Liver (tissue), 3 donors: ENCODE data around the gene ASIC3.

Experiments
- CTCF ChIP-seq: fragments of 150-350 bp; IDR thresholded peaks from 2 replicates; pipeline ENCODE4 v1.5.1; 2017; ENCODE audit warnings: improper control_type of control experiment, low read depth, low read length; ENCODE audit not compliant: missing input control
- HNF4A ChIP-seq, 2 donors: conservative IDR thresholded peaks; 2 replicates each; pipeline ENCODE4 v1.6.1; 2016; ENCODE audit warnings: antibody characterized with exemption in 2 of 2, mild to moderate bottlenecking in 2 of 2
- RAD21 ChIP-seq, 2 donors: IDR thresholded peaks; 2 replicates each; pipeline ENCODE4 v1.6.1; 2016; ENCODE audit warnings: antibody characterized with exemption in 2 of 2, mild to moderate bottlenecking in 2 of 2
- donor health status: healthy.
- donor health status: healthy.

DNA sequence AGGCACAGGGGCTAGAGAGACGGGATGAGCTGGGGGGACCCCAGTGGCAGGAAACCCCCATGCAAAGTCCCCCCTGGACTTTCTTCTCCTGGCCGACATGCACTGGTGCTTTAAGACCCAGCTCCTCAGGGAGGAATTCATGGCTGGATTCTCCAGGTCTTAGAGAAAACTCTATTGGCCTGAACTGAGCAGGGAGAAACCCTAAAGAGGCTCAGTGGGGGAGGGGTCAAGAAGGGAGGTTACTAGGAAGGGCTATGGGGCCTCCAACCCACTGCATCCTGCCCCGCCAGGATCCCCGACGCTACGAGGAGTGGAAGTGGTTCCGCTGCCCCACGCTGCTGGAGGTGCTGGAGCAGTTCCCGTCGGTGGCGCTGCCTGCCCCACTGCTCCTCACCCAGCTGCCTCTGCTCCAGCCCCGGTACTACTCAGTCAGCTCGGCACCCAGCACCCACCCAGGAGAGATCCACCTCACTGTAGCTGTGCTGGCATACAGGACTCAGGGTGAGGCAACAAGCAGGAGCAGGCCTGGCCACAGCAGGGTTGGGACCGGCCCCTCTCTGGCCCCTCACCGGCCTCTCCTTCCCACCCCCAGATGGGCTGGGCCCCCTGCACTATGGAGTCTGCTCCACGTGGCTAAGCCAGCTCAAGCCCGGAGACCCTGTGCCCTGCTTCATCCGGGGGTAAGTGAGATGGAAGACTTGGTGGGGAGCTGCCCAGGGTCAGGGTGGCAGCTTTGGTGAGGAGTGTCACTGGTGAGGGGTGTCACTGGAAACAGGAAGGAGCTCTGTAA lies 37.8 kb upstream of the ASIC3 start:
- TF ChIP-seq CTCF (no peak), RAD21 (IDR thresholded peaks at IDR 0.05) (no peak), HNF4A (conservative IDR thresholded peaks at IDR 0.05) (no peak)
